SH-SY5Y (cell line): ENCODE data around the gene CETN1.

ENCODE experiments used
- GATA2 ChIP-seq: IDR thresholded peaks from 2 replicates; pipeline ENCODE4 v1.6.1; 2011; ENCODE audit warnings: mild to moderate bottlenecking, low read depth, low read length
- GATA3 ChIP-seq: IDR thresholded peaks from 2 replicates; pipeline ENCODE4 v1.6.1; 2011; ENCODE audit warnings: low read depth, mild to moderate bottlenecking, low read length, moderate library complexity

The CETN1 gene

GRCh38 chr18:580154-580553 is at the start of gene CETN1:
Gene CETN1, plus strand, starts transcription at chr18:580380. Its CDS starts 29 bp downstream, at chr18:580409.
- no peak for TF ChIP-seq GATA2
- TF ChIP-seq GATA3: no peak

- TF ChIP-seq GATA2 (no peak), GATA3 (no peak)
Observed at GRCh38 chr18:532018-532417, 48.2 kb upstream of the CETN1 start.

DNA sequence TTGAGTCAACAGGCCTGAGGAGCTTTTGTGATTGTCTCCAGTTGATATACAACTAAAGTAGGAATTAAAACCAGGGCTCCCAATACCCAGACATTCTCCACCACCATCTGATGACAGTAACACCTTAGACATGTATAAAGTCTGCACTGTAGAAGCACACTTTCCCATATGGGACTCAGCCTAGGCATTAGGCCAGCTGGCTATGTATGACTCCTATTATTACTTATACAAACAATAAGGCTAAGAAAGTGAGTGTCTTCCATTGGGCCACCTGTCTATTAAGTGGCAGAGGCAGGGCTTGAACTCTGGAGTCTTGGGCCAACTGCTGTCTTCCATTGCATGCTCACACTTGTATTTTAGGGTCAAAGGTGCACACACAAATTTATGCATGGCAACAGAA is 47.5 kb upstream of the CETN1 start:
- TF ChIP-seq GATA3 (no peak), GATA2 (no peak)

DNA sequence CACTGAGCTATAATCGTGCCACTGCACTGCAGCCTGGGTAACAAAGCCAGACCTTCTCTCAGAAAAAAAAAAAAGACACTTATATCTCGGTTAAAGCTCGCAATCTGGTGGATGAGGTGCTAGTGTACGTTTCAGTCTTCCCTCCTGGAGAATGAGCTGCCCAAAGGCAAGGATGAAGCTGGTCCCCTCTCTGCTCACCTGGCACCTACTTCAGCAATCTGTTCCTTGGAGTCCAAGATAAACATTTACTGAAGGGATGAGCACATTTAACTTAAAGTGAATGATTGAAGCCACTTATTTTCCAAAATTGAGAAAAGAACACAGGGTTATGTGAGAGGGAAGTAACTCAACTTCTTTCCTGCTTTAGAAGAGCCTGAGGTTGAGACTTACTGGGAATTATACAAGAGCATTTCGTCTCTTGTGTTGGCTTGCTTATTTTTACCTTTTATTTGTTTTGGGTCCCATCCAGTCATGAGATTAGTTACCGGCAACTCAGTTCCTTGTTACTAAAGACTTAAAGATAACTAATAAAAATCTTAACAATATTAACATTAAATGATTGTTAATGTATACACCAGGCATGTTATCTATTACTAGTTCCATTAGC is 46.1 kb upstream of the CETN1 start:
- TF ChIP-seq GATA3 (no peak), GATA2 (no peak)

DNA sequence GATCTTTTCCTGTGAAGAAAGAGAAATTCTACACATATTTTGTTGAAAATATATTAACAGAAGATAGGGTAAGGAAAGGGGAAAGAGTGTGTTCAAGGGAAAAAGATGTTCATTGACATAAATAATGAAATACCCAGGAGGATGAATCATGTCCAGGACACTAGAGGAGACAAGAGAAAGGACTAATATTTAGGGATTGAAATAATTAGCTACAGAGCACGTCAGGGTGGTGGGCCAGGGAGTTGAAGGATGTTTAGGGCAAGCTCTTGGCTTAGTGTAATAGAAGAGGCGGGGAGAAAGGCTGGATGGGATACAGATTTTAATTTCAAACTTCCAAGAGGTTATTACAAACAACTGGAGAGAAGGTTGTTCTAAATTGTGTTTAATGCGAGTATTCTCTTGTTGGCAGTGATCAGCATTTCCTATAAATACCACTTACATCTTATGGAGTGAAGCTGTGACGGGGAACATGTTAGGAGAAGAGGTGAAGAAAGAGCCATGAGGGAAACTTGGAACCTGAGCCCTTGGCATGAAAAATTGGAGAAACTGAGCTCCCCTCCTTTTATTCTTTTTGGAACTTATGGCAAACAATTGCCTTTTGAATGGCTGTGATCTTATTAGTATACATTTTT is 36.6 kb upstream of the CETN1 start:
- TF ChIP-seq GATA2: no peak
- no peak for TF ChIP-seq GATA3

DNA sequence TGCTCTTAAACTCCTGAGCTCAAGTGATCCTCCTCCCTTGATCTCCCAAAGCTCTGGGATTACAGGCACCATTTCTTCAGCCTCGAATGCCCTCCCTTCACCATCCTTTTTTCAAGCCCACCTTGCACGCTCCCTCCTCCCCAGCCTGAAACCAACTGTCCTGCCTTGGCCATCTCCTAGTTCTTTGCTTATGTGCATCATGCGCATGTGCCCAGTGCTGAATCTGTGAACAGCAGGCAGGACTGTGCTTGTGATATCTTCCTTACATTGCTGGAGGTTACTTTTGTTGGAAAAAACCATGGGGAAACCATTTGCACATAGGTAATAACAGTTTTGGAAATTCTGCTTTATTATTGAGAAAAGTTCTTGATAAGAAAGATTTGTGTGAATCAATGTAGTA is 30.2 kb upstream of the CETN1 start:
- TF ChIP-seq GATA3: no peak
- TF ChIP-seq GATA2: no peak

DNA sequence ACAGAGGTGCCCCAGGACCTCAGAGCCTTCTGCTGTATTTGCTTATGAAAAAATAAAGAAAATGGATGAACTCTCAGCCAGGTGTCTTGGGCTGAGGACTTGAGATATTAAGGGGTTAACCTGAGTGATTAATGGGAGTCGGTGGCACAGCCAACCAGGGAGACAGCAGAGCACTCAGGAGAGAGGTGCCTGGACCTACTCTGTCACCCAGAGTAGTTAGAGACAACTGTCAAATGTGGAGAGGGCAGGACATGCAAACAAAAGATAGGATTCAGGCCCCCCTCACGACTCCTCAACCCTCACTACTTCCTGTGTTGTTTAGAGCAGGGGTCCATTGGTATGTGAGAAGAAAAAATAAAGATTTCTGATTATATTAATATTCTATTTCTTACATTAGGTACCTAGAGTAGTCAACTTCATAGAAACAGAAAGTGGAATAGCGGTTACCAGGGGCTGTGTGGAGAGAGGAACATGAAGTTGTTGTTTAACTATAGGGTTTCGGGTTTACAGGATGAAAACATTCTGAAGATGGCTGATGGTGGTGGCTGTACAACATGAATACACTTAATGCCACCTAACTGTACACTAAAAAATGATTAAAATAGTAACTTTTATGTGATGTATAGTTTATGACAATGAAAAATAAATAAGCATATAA is 28.6 kb upstream of the CETN1 start:
- TF ChIP-seq GATA3 (no peak), GATA2 (no peak)

DNA sequence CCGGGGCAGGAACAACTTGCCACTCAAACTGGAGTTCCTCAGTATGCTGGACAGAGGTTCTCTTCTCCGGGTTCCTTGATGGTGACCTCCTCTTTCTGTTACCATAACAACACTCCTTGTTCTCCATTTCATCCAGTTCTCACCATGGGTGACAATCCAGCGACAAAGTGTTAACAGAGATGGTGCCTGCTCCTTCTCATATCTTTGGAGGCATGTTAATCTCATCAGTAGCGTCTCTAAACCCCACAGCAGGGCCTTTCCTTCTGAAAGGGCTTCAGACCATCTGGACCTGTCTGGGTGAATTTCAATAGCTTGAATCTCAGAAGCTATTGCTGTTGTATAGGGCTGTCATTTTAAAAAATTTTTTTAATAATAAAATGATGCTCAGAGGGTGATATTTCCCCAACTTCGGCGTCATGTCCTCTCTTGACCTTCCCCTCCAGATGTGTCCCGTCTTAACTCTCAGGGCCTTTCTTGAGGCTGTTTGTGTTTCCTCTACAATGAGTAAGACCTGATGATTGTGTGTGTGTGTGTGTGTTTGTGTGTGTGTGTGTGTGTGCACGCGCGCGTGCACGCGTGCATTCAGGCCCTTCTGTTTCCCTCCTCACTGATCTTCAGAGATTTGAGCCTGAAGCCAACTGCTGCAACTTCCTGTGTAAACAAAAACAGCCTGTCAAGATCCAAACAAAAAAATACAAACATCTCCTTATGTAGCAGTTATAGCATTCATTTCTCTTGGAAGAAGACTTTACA is 24.3 kb upstream of the CETN1 start:
- TF ChIP-seq GATA2 (no peak), GATA3 (no peak)

- TF ChIP-seq GATA2 (no peak), GATA3 (no peak)
Observed at GRCh38 chr18:564708-565561, 15.2 kb upstream of the CETN1 start.

DNA sequence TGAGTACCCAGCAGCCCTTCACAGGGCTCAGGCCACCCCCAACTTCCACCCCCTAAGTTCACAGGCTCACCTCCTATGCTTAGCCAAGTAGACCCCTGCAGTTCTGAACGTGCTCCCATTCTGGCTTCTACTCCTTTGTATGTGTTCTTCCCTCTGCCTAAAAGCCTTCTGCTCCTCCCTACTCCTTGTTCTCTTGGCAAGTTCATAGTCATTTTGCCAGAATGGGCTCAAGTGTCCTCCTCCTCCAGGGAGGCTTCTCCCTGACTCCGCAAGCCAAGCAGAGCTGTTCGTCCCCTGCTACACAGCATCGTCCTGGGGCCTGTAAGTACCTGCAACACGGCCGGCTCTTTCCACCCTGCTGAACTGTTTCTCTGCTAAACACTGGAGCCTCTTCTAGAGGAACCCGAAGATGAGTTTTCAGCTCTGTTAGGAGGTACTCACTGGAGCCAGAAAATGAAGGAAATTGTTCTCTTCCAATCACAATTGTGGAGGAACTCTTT is 14.6 kb upstream of the CETN1 start:
- TF ChIP-seq GATA3 (no peak), GATA2 (no peak)

DNA sequence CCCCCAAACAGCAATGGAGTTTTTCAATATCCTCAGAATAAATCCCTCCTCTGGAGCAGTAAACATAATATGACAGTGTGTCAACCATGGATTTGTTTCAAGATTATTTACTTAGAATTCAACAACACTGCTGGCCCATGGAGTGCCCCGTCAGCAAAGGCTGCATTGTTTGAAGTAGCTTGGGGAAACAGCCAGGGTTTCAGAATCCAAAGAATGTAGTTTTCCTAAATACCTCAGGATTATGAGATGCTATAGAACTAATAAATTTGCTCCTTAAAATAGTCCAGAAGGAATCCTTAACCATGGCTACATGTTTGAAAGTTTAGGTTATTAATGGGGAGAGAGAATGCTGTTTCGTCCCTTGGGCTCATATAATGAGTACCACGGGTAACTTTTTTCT is 13.1 kb upstream of the CETN1 start:
- TF ChIP-seq GATA3: no peak
- no peak for TF ChIP-seq GATA2

DNA sequence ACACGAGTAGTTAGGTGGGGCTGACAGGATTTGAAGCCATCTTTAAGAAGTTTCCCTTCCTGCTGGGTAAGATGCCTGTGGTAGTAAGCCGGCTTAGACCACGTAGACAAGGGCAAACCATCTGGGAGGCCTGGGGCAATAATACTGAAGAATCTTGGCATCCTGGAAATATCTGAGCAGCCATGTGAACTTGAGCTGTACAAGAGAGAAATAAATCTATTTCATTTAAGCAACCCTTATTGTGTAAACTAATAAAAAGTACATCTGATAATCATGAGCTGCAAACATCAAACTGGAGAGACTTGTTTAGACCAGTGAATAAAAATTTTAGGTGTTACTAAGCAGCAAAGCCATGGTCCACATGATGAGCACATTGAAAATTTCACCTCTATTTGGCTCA is 11.4 kb upstream of the CETN1 start:
- TF ChIP-seq GATA3 (no peak), GATA2 (no peak)

DNA sequence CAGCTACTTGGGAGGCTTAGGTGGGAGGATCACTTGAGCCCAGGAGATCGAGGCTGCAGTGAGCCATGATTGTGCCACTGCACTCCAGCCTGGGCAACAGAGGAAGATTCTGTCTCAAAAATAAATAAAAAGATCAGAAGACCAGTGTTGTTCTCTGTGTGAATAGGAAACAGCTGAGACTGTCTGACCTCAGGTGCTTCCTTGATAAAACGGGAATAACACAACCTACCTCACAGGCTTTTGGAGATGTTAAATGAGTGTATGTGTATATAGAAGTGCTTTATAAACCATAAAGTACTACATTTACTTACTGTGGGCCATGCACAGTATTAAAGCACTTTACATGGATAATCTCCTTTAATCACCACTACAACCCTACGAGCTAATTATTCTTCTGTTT is 9.9 kb upstream of the CETN1 start:
- TF ChIP-seq GATA2 (no peak), GATA3 (no peak)

- TF ChIP-seq GATA3 (no peak), GATA2 (no peak)
Observed at GRCh38 chr18:570697-571096, 9.5 kb upstream of the CETN1 start.
